KOPT-K1 (cell line): ENCODE measurements around the gene TSEN54.

ENCODE experiments used
- H3K27ac ChIP-seq: fragments of 200-600 bp; sonication (generic); 2 replicates; pipeline ENCODE4 v1.5.1; 2016; ENCODE audit warnings: antibody characterized with exemption, mild to moderate bottlenecking, low read depth, low read length; ENCODE audit not compliant: poor library complexity, severe bottlenecking
- H3K36me3 ChIP-seq: fragments of 200-600 bp; sonication (generic); 2 replicates; pipeline ENCODE4 v1.5.1; 2017; ENCODE audit warnings: antibody characterized with exemption, mild to moderate bottlenecking, low read length, moderate library complexity; ENCODE audit not compliant: insufficient read depth
- H3K9me3 ChIP-seq: fragments of 200-600 bp; sonication (generic); 2 replicates; pipeline ENCODE4 v1.5.1; 2017; ENCODE audit warnings: antibody characterized with exemption, low read length, mild to moderate bottlenecking; ENCODE audit not compliant: insufficient read depth, poor library complexity, severe bottlenecking

The TSEN54 gene

GRCh38 chr17:75565066-75565465, 48.7 kb downstream of the TSEN54 start:
- Histone ChIP-seq H3K36me3 (no peaks in the 10 kb centered on the region), H3K27ac (no peak overlapping the region), H3K9me3 (no peaks in the 10 kb centered on the region)

- Histone ChIP-seq H3K9me3 (no peaks in the 10 kb centered on the region), H3K36me3 (no peaks in the 10 kb centered on the region), H3K27ac (no peak overlapping the region)
These were observed 49.3 kb downstream of the TSEN54 start for GRCh38 chr17:75565618-75566017.

- Histone ChIP-seq H3K9me3 (no peaks in the 10 kb centered on the region), H3K36me3 (no peaks in the 10 kb centered on the region), H3K27ac (no peak overlapping the region)
These were observed 50.1 kb downstream of the TSEN54 start for GRCh38 chr17:75566416-75566815.

GRCh38 chr17:75566834-75567233, 50.5 kb downstream of the TSEN54 start:
- Histone ChIP-seq H3K9me3 (no peaks in the 10 kb centered on the region), H3K36me3 (no peaks in the 10 kb centered on the region)

GRCh38 chr17:75568412-75569255, 52.3 kb downstream of the TSEN54 start:
- Histone ChIP-seq H3K36me3 (no peaks in the 10 kb centered on the region), H3K9me3 (no peaks in the 10 kb centered on the region), H3K27ac (no peak overlapping the region)

More at GRCh38 chr17:75566834-75567233, 50.5 kb downstream of the TSEN54 start:
- no peak overlapping the region for H3K27ac ChIP-seq

GRCh38 chr17:75570034-75570676, 53.8 kb downstream of the TSEN54 start:
- Histone ChIP-seq H3K9me3 (no peaks in the 10 kb centered on the region), H3K36me3 (no peaks in the 10 kb centered on the region), H3K27ac (peak overlapping the region; percentile 43)

GRCh38 chr17:75570772-75571171, 54.4 kb downstream of the TSEN54 start:
- H3K9me3 ChIP-seq, result no peaks in the 10 kb centered on the region
- peak overlapping the region; percentile 43 for H3K27ac ChIP-seq

GRCh38 chr17:75571197-75571884, 55.0 kb downstream of the TSEN54 start:
- H3K36me3 ChIP-seq, result no peaks in the 10 kb centered on the region
- no peaks in the 10 kb centered on the region for H3K9me3 ChIP-seq
- H3K27ac ChIP-seq, result peak overlapping the region; percentile 43

More at GRCh38 chr17:75570772-75571171, 54.4 kb downstream of the TSEN54 start:
- H3K36me3 ChIP-seq, result no peaks in the 10 kb centered on the region

GRCh38 chr17:75571885-75572215, 55.5 kb downstream of the TSEN54 start:
- Histone ChIP-seq H3K9me3 (no peaks in the 10 kb centered on the region), H3K36me3 (no peaks in the 10 kb centered on the region), H3K27ac (peak overlapping the region; percentile 43)

- H3K27ac ChIP-seq, result no peak overlapping the region
- no peaks in the 10 kb centered on the region for H3K9me3 ChIP-seq
- no peaks in the 10 kb centered on the region for H3K36me3 ChIP-seq
These were observed 56.6 kb downstream of the TSEN54 start for GRCh38 chr17:75572713-75573539.

GRCh38 chr17:75573540-75573957, 57.2 kb downstream of the TSEN54 start:
- Histone ChIP-seq H3K9me3 (no peaks in the 10 kb centered on the region), H3K27ac (no peak overlapping the region), H3K36me3 (no peaks in the 10 kb centered on the region)

- H3K27ac ChIP-seq, result no peak overlapping the region
- H3K9me3 ChIP-seq, result no peaks in the 10 kb centered on the region
- no peaks in the 10 kb centered on the region for H3K36me3 ChIP-seq
These were observed 57.7 kb downstream of the TSEN54 start for GRCh38 chr17:75573994-75574393.
